GM19463 (cell line): ENCODE measurements around the gene PKNOX2.

Source experiments
- ATAC-seq: cut with Tn5 transposase; IDR thresholded peaks from one replicate; pipeline ENCODE4 v1.9.1; 2021; ENCODE audit warnings: mild to moderate bottlenecking, moderate library complexity; ENCODE audit not compliant: unreplicated experiment

The PKNOX2 gene, protein sequence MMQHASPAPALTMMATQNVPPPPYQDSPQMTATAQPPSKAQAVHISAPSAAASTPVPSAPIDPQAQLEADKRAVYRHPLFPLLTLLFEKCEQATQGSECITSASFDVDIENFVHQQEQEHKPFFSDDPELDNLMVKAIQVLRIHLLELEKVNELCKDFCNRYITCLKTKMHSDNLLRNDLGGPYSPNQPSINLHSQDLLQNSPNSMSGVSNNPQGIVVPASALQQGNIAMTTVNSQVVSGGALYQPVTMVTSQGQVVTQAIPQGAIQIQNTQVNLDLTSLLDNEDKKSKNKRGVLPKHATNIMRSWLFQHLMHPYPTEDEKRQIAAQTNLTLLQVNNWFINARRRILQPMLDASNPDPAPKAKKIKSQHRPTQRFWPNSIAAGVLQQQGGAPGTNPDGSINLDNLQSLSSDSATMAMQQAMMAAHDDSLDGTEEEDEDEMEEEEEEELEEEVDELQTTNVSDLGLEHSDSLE

DNA sequence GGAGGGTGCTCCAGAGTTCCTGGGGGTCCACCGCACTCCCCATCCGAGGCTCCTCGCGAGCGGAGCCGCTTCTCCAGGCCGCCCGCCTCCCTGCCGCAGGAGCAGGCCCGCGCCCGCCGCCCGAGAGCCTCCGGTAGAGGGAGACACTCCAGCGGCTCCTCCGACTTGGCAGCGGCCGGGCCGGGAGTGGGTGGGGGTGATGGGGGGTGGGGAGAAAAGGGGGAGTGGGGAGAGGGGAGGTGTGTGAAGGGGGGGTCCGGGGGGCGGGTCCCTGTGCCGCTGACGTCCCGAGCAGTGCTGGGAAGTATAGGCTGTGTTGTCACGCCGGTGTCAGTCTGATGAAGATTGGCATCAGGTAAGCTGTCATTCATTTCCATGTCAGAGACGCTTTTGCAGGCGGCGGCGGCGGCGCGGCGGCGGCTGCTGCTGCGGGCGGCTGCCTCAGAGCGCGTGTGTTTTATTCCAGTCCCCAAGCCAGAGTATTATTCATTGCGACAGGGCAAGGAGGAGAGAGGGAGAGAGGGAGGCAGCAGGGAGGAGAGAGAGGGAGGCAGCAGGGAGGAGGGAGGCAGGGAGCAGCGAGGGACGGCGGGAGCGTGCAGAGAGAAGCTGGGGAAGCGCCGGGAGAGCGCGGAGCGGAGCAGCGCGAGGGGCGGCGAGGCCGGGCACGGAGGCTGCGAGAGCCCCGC is at the start of gene PKNOX2:
PKNOX2 (plus strand) TSS at position 330 of the 689 bp plus-strand sequence. CDS start 186,555 bp downstream, outside the sequence.
- ATAC-seq = no peak

GRCh38 chr11:125117429-125117828 is 47.1 kb upstream of the PKNOX2 start:
- no peak for ATAC-seq

GRCh38 chr11:125123194-125123946 is 41.2 kb upstream of the PKNOX2 start:
- ATAC-seq = no peak

GRCh38 chr11:125123947-125124617 is 40.5 kb upstream of the PKNOX2 start:
- no peak for ATAC-seq

DNA sequence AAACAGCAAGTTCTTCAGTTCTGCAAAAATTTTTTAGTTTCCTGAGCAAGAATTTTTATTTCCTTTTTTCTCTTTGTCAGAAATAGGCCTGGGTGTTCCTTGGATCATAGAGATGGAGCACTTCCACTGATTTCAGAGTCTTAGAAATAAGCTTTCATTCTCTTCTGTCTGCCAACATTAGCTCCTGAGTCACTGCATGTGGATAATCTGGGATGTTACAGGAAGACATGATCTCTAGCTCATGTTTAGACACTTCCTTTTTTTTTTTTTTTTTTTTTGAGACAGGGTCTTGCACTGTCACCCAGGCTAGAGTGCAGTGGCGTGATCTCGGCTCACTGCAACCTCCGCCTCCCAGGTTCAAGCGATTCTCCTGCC is 39.9 kb upstream of the PKNOX2 start:
- no peak for ATAC-seq

GRCh38 chr11:125128450-125128849 is 36.1 kb upstream of the PKNOX2 start:
- ATAC-seq = no peak

- no peak for ATAC-seq
These were observed 35.1 kb upstream of the PKNOX2 start for GRCh38 chr11:125129316-125129993.

GRCh38 chr11:125132071-125132470 is 32.5 kb upstream of the PKNOX2 start:
- no peak for ATAC-seq

GRCh38 chr11:125132596-125132995 is 32.0 kb upstream of the PKNOX2 start:
- ATAC-seq = no peak

DNA sequence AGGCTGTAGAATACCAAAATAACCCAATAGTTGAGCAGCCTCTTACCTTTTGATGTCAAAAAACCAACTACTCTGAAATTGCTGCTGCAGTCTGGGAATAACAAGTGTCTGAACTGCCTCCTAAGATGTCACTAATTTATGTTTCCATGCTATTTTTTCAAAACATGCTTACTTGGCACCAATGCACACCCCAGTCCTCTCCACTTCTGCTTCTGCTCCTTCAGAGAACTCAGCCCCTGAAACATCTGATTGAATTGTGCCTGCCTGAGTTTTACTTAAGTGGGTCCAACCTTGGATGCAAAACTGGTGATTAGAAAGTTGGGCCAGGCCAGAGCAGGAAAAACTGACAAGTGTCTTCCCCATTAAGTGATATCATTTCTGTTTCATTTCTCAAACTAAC is 28.6 kb upstream of the PKNOX2 start:
- no peak for ATAC-seq

DNA sequence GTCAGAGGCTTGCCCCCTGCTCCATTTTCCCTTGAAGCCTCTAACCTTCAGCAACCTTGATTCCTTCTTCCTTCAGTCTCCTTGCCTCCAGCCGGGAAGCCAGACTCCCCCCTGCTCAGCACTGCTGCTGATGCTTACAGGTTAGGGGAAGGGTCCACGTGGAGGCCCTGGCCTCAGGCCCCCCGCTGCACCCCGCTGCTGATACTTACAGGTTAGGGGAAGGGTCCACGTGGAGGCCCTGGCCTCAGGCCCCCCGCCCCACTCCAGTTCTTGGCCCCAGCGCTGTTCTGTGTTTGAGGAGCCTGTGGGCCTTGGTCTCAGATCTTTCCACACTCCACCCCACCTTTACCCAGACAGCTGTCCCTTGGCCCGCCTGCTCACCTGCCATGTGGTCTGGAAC is 25.6 kb upstream of the PKNOX2 start:
- ATAC-seq = no peak

GRCh38 chr11:125139778-125140177 is 24.8 kb upstream of the PKNOX2 start:
- ATAC-seq = no peak

DNA sequence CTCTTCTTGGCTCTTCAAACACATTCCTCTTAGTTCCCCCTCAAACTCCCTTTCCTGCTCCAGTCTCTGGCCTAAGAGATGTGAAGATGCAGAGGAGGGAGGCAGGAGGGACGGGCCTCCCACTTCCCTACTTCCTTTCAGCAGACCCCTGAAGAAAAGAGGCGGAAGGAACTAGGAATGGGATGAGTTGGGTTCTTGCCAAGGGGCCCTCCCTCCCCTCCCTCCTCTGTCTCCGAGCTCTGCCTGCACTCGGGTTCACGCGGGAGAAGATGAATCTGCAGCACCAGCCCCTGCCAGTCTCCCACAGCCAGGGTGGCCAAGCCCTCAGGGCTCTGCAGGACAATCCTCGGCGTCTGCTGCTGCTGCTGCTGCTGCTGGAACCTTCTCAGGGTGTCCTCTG is 24.3 kb upstream of the PKNOX2 start:
- no peak for ATAC-seq

GRCh38 chr11:125141178-125141577 is 23.4 kb upstream of the PKNOX2 start:
- ATAC-seq = no peak

DNA sequence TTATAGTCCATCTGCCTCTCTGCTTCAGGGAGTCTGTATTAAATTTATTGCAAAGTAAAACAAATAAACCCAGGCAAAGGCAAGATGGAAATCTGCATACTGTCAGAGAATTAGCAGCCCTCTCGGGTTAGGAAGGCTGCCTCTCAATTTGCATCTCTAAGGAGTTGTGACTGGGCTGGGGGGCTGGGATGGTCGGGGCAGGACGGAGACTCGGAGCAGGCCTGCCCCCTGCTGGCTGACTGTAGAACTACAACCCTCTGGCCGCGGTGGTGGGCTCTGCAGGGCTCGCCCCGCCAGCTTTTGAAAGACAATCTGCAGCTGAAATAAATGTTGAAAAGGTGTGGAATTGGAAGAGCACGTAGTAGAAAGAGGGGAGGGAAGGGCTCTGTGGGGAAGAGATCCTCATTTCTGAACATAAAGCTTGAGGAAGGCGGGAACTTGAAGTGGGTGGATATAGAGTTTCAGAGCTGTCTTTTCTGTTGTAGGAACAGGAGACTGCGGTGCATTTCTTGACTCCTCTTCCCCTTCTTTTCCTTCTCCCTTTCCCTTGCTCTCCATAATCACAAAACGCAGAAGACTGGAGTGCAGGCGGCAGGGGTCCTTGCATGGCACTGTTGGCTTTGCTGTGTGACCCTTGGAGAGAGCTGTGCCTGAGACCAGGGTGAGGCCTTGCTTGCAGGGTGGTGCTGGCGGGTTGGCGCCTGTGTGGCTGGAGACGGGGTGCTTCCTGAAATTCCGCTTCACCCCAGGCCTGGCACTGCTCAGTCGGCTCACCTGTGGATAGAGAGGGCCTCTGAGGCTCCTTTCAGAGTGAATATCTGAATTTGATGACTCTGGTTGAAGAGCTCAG is 22.6 kb upstream of the PKNOX2 start:
- peak; percentile 69 for ATAC-seq

DNA sequence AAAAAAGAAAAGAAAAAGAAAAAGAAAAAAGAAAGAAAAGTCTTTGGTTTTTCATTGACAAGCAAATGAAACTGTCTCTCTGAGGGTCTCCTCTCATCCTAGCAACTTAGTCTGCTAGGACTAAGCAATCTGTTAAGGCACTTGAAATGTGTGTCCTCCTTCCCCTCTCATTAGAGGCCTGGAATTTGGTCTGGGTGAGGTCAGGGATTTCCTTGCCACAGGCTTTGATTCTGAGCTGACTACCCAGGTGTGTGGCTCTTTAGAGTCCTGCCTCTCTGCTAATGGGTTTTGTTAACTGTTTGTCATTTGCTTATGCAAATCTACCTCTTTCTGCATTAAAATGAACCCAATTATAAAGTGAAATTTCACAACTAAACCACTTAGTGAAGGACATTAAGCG is 18.3 kb upstream of the PKNOX2 start:
- no peak for ATAC-seq

DNA sequence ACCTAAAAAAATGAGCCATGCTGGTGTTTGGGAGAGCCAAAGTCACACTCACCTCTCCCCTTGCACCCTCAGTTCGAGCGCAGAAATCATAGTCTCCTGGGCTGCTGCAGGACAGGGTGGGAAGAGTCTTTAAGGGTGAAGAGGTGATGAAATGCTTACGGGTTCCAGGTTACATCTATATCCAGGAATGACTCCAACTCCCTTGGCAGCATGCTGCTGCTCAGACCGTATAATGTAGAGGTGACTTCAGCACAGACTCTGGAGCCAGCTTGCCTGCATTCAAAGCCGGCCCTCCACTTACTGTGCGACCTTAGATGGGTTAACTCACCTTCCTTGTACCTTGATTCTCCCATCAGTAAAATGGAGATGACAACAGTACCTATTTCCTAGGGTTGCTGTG is 17.3 kb upstream of the PKNOX2 start:
- ATAC-seq = no peak

DNA sequence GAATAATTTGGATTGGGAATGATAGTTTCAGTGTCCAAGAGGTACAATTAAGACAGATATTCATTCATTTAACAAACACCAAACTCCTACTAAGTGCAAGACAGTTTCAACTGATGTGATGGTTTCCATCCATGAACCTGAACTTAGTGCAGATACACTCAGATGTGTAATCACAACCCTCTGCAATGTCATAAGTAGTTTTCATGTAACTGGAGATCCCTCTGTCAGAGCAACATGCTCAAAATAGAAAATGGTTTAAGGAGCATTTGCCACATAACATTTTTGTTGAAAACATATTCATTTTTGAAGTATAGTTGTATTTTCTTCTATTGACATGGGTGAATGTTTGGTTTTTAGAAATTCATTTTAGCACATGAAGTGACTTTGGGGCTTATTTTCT is 16.5 kb upstream of the PKNOX2 start:
- ATAC-seq = no peak

DNA sequence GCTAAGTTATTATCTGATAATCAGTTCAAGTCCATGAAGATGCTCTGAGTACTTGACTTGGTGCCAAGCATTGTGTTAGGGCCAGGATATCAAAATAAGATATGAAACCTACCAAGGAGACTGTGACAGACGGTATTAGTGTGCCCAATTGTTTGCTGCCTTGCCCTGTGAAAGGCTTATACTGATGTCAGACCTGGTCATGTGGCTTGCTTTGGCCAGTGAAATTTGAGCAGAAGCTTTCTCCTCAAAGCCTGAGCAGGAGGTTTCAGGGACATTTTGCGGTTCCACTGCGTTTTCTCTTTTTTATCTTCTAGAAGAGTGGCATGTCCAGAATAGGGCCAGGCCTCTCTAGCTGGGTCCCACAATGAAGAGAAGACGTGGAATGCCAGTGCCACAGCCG is 15.8 kb upstream of the PKNOX2 start:
- no peak for ATAC-seq

- ATAC-seq = no peak
These were observed 10.7 kb upstream of the PKNOX2 start for GRCh38 chr11:125153837-125154236.
